WTC11 (cell line): ENCODE measurements around the gene CMTM1. TPM values are rescaled to one million over a fixed set of nuclear protein-coding genes. Genes with fewer than 3 reads are reported as not detected.

Experiments
- ATAC-seq: fragments of 200-7000 bp; cut with Tn5 transposase; 2 replicates; pipeline ENCODE4 v1.10.0; 2021; ENCODE audit warnings: mild to moderate bottlenecking, moderate library complexity
- CTCF ChIA-PET: fragments of 300-600 bp; sonication (Branson Sonifier 250); formaldehyde crosslinking; loops from one replicate; lab custom pipeline; 2021; ENCODE audit warnings: antibody characterized with exemption; lab: Charles Lee
- POLR2A ChIA-PET: fragments of 350-600 bp; sonication (Branson Sonifier 250); formaldehyde crosslinking; loops from one replicate; lab custom pipeline; 2021; ENCODE audit warnings: antibody characterized with exemption; lab: Charles Lee
- DNase-seq: peaks from one replicate; pipeline ENCODE4 v3.0.0; 2021; ENCODE audit warnings: low spot score
- H3K27ac Mint-ChIP-seq: 2 replicates; pipeline ENCODE4 v1.8.0; 2021; ENCODE audit warnings: mixed read lengths
- H3K27me3 Mint-ChIP-seq: 2 replicates; pipeline ENCODE4 v1.8.0; 2021; ENCODE audit warnings: low read depth, mild to moderate bottlenecking, moderate library complexity, mixed read lengths
- H3K36me3 Mint-ChIP-seq: 2 replicates; pipeline ENCODE4 v1.8.0; 2021; ENCODE audit warnings: mixed read lengths
- H3K4me1 Mint-ChIP-seq: 2 replicates; pipeline ENCODE4 v1.8.0; 2022; ENCODE audit warnings: mixed read lengths
- H3K4me3 Mint-ChIP-seq: 2 replicates; pipeline ENCODE4 v1.8.0; 2021; ENCODE audit warnings: mild to moderate bottlenecking, moderate library complexity, mixed read lengths
- H3K9me3 Mint-ChIP-seq: 2 replicates; pipeline ENCODE4 v1.8.0; 2021; ENCODE audit warnings: mixed read lengths
- AFF4 ChIP-seq: sonication (generic); formaldehyde crosslinking; IDR thresholded peaks from 2 replicates; pipeline ENCODE4 v1.8.1; 2023; ENCODE audit warnings: mild to moderate bottlenecking, missing genetic modification reagents, borderline replicate concordance
- ATF2 ChIP-seq: sonication (generic); formaldehyde crosslinking; IDR thresholded peaks from 2 replicates; pipeline ENCODE4 v1.8.1; 2022; ENCODE audit warnings: low read depth, missing genetic modification reagents, borderline replicate concordance
- ATF3 ChIP-seq: sonication (generic); formaldehyde crosslinking; conservative IDR thresholded peaks from 2 replicates; pipeline ENCODE4 v1.8.1; 2022; ENCODE audit warnings: mild to moderate bottlenecking, missing genetic modification reagents
- CDX4 ChIP-seq: fragments of 250-450 bp; sonication (Bioruptor Pico); IDR thresholded peaks from 2 replicates; pipeline ENCODE4 v1.9.0; 2021; ENCODE audit warnings: moderate library complexity, mild to moderate bottlenecking, inconsistent platforms, borderline replicate concordance
- CREB1 ChIP-seq: sonication (generic); formaldehyde crosslinking; IDR thresholded peaks from 2 replicates; pipeline ENCODE4 v1.8.0; 2023; ENCODE audit warnings: mild to moderate bottlenecking, missing genetic modification reagents
- ESRRA ChIP-seq: sonication (generic); formaldehyde crosslinking; IDR thresholded peaks from 2 replicates; pipeline ENCODE4 v1.8.1; 2022; ENCODE audit warnings: mild to moderate bottlenecking, missing genetic modification reagents, borderline replicate concordance
- FOXJ3 ChIP-seq: sonication (generic); formaldehyde crosslinking; IDR thresholded peaks from 2 replicates; pipeline ENCODE4 v1.9.0; 2021; ENCODE audit warnings: missing genetic modification reagents, mild to moderate bottlenecking, borderline replicate concordance
- FOXK1 ChIP-seq: sonication (generic); formaldehyde crosslinking; IDR thresholded peaks from 2 replicates; pipeline ENCODE4 v1.8.0; 2022; ENCODE audit warnings: mild to moderate bottlenecking, moderate library complexity, missing genetic modification reagents
- GRHL2 ChIP-seq: fragments of 250-450 bp; sonication (Bioruptor Pico); IDR thresholded peaks from 2 replicates; pipeline ENCODE4 v1.8.0; 2022; ENCODE audit warnings: mild to moderate bottlenecking, moderate library complexity; ENCODE audit not compliant: insufficient replicate concordance, severe bottlenecking
- IRF2 ChIP-seq: sonication (generic); formaldehyde crosslinking; IDR thresholded peaks from 2 replicates; pipeline ENCODE4 v1.8.0; 2022; ENCODE audit warnings: low read depth, missing genetic modification reagents, borderline replicate concordance
- MAX ChIP-seq: sonication (generic); formaldehyde crosslinking; IDR thresholded peaks from 2 replicates; pipeline ENCODE4 v1.8.0; 2022; ENCODE audit warnings: mild to moderate bottlenecking, missing genetic modification reagents
- MLX ChIP-seq: sonication (generic); formaldehyde crosslinking; IDR thresholded peaks from 2 replicates; pipeline ENCODE4 v1.8.1; 2023; ENCODE audit warnings: mild to moderate bottlenecking, missing genetic modification reagents, moderate library complexity
- NFE2L1 ChIP-seq: sonication (generic); formaldehyde crosslinking; IDR thresholded peaks from 2 replicates; pipeline ENCODE4 v1.8.1; 2023; ENCODE audit warnings: missing genetic modification reagents
- NR1H2 ChIP-seq: sonication (generic); formaldehyde crosslinking; IDR thresholded peaks from 2 replicates; pipeline ENCODE4 v1.9.0; 2021; ENCODE audit warnings: mild to moderate bottlenecking, moderate library complexity, missing genetic modification reagents
- SMAD4 ChIP-seq: sonication (generic); formaldehyde crosslinking; IDR thresholded peaks from 2 replicates; pipeline ENCODE4 v1.8.0; 2022; ENCODE audit warnings: mild to moderate bottlenecking, missing genetic modification reagents
- ZMAT4 ChIP-seq: fragments of 250-450 bp; sonication (Bioruptor Pico); IDR thresholded peaks from 2 replicates; pipeline ENCODE4 v1.9.0; 2021; ENCODE audit warnings: mild to moderate bottlenecking
- ZNF219 ChIP-seq: sonication (generic); formaldehyde crosslinking; IDR thresholded peaks from 2 replicates; pipeline ENCODE4 v1.8.0; 2023; ENCODE audit warnings: missing genetic modification reagents, mild to moderate bottlenecking, borderline replicate concordance
- ZNF263 ChIP-seq: sonication (generic); formaldehyde crosslinking; IDR thresholded peaks from 2 replicates; pipeline ENCODE4 v1.8.1; 2022; ENCODE audit warnings: low read depth, mild to moderate bottlenecking, moderate library complexity, missing genetic modification reagents
- ZNF423 ChIP-seq: fragments of 250-450 bp; sonication (Bioruptor Pico); IDR thresholded peaks from 2 replicates; pipeline ENCODE4 v2.1.2; 2022; ENCODE audit warnings: mild to moderate bottlenecking, moderate library complexity
- ZNF532 ChIP-seq: fragments of 250-450 bp; sonication (Bioruptor Pico); IDR thresholded peaks from 2 replicates; pipeline ENCODE4 v1.9.0; 2021; ENCODE audit warnings: mild to moderate bottlenecking, borderline replicate concordance
- total RNA-seq: library from RNA; stranded (reverse); gene quantifications from 3 replicates; pipeline ENCODE4 v1.2.3, GENCODE V29; 2021

Gene CMTM1
- total RNA-seq, 1 experiment from 2014 or later = 1.6 TPM

GRCh38 chr16:66521252-66521713 is 45.0 kb upstream of the CMTM1 start:
- H3K27ac Mint-ChIP-seq = no peak overlapping the region
- H3K36me3 Mint-ChIP-seq = no peaks in the 10 kb centered on the region
- peaks cover 12% of the 10 kb centered on the region for H3K4me1 Mint-ChIP-seq
- no peak overlapping the region for H3K4me3 Mint-ChIP-seq
- DNase-seq (no peak), ATAC-seq (no peak)
- POLR2A ChIA-PET = no interaction called here
- TF ChIP-seq ATF3 (CRISPR knock-in tag) (no peak), MLX (CRISPR knock-in tag) (no peak), SMAD4 (CRISPR knock-in tag) (no peak)
- no peaks in the 10 kb centered on the region for H3K27me3 Mint-ChIP-seq
- H3K9me3 Mint-ChIP-seq = no peaks in the 10 kb centered on the region
- CTCF ChIA-PET = interaction anchor here (0.6 to 3.3 kb wide), 5 partner anchors 9 to 275 kb away, joined by 3 to 12 read pairs (median 5); no protein-coding TSS in a partner anchor

- Mint-ChIP-seq H3K27ac (0 out of 2 replicates have a peak overlapping the region, but pooled peaks have one; percentile 12), H3K27me3 (no peaks in the 10 kb centered on the region)
- CTCF ChIA-PET = interaction anchor here (0.6 to 3.3 kb wide), 4 partner anchors 10 to 210 kb away, joined by 3 to 12 read pairs (median 4); no protein-coding TSS in a partner anchor
- POLR2A ChIA-PET = no interaction called here
- DNase-seq = no peak
- TF ChIP-seq GRHL2 (no peak), ZMAT4 (no peak), ATF2 (no peak), ZNF219 (CRISPR knock-in tag) (no peak), NR1H2 (CRISPR knock-in tag) (no peak), FOXJ3 (CRISPR knock-in tag) (no peak), ATF3 (CRISPR knock-in tag) (no peak), ZNF263 (CRISPR knock-in tag) (no peak), CREB1 (CRISPR knock-in tag) (no peak), FOXK1 (CRISPR knock-in tag) (no peak), ZNF423 (CRISPR knock-in tag) (no peak), NFE2L1 (CRISPR knock-in tag) (no peak), CDX4 (no peak), ESRRA (CRISPR knock-in tag) (no peak), MAX (no peak), ZNF532 (CRISPR knock-in tag) (no peak), AFF4 (CRISPR knock-in tag) (no peak), IRF2 (CRISPR knock-in tag) (no peak)
- TF ChIP-seq, all 79 proteins: peak for 0
- no peaks in the 10 kb centered on the region for H3K9me3 Mint-ChIP-seq
- H3K36me3 Mint-ChIP-seq = no peaks in the 10 kb centered on the region
- no peak overlapping the region for H3K4me3 Mint-ChIP-seq
- peaks cover 4% of the 10 kb centered on the region for H3K4me1 Mint-ChIP-seq
- no peak for ATAC-seq
Observed at GRCh38 chr16:66521951-66522771, 44.1 kb upstream of the CMTM1 start.
